VCaP (cell line): ENCODE results near the gene CFAP99.
"Not testable (repeated sequence)": the region's sequence is repeated elsewhere in the genome, so short reads cannot be mapped to it uniquely, and the experiment has no call there.

Experiments
- H3K27ac ChIP-seq: fragments of 450-650 bp; 2 replicates; pipeline ENCODE4 v1.5.1; 2017
- TF ChIP-seq, protein P1 (sequence below): fragments of 450-650 bp; conservative IDR thresholded peaks from 2 replicates; pipeline ENCODE4 v1.5.1; 2017; ENCODE audit warnings: mild to moderate bottlenecking, moderate library complexity

Gene CFAP99

DNA sequence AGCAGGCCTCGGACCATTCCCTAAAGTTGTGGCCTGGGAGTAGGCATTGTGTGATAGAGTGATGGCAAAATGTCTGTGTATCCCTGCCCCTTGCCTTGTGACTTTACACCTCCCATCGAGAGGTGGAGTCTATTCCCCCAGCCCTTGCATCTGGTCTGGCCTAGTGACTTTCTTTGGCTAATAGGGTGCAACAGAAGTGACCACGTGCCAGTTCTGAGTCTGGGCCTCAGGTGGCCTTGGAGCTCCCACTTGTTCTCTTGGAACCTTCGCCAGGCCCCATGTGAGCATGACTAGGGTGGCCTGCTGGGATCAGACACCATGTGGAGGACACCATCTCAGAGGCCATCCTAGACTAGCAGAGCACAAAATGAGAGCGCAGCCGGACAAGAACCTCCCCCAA lies 46.3 kb downstream of the CFAP99 start:
- no peak overlapping the region for H3K27ac ChIP-seq
- TF ChIP-seq, protein P1, sequence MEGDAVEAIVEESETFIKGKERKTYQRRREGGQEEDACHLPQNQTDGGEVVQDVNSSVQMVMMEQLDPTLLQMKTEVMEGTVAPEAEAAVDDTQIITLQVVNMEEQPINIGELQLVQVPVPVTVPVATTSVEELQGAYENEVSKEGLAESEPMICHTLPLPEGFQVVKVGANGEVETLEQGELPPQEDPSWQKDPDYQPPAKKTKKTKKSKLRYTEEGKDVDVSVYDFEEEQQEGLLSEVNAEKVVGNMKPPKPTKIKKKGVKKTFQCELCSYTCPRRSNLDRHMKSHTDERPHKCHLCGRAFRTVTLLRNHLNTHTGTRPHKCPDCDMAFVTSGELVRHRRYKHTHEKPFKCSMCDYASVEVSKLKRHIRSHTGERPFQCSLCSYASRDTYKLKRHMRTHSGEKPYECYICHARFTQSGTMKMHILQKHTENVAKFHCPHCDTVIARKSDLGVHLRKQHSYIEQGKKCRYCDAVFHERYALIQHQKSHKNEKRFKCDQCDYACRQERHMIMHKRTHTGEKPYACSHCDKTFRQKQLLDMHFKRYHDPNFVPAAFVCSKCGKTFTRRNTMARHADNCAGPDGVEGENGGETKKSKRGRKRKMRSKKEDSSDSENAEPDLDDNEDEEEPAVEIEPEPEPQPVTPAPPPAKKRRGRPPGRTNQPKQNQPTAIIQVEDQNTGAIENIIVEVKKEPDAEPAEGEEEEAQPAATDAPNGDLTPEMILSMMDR: no peak

DNA sequence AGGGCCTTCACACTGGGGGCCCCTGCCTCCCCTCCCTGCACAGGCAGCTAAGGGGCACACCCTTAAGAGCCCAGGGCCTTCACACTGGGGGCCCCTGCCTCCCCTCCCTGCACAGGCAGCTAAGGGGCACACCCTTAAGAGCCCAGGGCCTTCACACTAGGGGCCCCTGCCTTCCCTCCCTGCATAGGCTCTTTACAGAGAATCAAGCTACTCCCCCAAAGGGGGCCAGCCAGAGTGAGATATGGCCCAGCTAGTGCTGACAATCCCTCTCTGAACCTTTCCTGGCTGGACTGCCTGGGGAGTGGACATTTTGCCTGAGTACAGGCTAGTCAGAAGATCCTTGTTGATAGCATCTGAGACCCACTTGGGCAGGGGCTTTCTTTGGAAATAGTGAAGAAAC lies 46.8 kb downstream of the CFAP99 start:
- not testable (repeated sequence) for H3K27ac ChIP-seq

DNA sequence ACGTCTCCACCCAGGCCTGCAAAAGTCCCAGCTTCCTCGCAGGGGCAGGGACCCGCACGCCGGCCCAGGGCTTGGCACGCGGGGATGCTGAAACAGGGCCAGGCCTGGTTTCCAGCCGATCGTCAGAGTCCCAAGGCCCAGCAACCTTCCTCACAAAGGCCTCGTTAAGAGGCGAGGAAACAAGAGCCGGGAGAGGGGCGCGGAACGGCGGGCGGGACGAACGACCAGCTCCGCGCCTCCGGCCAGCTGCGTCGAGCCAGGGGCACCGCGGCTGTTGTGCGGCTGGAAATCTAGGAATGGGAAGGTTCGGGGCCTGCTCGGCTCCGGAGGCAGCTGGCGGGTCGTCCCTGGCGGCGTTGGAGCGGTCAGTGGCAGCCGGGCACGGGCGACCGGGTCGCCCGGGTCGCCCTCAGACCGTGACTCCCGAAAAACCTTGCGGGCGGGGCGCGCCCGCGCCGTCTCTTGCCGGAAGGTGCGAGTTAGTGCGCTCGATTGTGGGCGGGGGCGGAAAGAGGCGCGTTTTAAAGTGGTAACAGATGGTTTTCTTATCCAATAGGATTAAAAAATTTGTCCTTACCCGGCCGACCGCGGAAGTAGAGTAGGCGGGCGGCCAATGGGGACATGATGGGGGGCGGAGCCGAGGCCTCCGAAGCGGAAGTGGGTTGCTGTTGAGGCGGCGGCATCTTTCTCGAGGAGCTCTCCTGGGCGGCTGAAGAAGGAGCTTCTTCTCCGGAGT lies 49.9 kb downstream of the CFAP99 start, which contains the start of gene RNF4:
RNF4 (plus strand) TSS at position 651 of the 736 bp plus-strand sequence. CDS start 21,388 bp downstream, outside the sequence.
- H3K27ac ChIP-seq: peak within 1 kb of the TSS; percentile 94
- TF ChIP-seq, protein P1: no peak

DNA sequence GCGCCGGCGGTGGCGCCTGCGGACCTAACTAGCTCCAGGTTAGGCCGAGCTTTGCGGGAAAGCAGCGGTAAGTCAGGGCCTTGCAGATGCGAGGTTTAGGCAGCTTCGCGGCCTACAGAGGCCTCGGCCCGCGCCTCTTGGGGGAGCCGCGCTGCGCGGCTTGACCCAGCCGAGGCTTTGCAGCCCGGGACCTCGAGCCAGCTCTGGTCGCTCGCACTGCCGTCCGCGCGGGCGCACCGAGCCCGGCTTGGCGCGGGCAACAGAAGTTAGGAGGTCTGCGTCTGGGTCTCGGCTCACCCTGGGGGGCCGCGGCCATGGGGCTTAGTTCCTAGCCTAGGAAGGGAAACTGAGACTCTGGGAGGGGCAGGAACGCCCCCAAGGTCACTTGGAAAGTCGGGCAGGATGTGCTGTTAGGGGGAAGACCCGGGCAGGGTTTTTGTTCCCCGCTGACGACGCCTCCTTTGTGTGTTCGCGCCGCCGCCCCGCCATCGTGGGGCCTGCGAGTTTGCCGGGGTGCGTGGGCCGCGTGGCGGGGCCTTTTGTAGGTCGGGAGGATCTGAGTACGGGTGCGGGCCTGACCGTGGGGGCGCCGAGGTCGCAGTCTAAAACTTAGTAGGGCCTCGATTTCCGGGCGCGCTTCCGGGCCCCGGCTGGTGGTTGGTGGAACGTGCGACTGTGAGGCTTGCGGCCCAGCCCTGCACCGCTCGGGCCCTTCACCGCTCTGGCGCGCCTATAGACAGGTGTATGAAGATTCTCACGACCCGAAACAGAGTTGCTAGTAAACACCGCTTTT lies 50.6 kb downstream of the CFAP99 start:
- TF ChIP-seq, protein P1: no peak
- H3K27ac ChIP-seq: peak overlapping the region; percentile 94

DNA sequence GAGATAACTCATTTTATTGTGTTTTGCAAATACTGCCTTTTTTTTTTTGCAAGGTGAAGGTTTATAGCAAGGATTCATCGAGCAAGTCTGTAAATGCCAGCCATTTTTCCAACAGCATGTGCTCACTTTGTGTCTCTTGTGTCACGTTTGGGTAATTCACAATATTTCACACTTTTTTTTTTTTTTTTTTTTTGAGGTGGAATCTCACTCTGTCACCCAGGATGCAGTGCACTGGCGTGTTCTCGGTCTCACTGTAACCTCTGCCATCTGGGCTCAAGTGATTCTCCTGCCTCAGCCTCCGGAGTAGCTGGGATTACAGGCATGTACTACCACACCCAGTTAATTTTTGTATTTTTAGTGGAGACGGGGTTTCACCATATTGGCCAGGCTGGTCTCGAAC lies 52.0 kb downstream of the CFAP99 start:
- TF ChIP-seq, protein P1: no peak
- peak overlapping the region; percentile 94 for H3K27ac ChIP-seq

DNA sequence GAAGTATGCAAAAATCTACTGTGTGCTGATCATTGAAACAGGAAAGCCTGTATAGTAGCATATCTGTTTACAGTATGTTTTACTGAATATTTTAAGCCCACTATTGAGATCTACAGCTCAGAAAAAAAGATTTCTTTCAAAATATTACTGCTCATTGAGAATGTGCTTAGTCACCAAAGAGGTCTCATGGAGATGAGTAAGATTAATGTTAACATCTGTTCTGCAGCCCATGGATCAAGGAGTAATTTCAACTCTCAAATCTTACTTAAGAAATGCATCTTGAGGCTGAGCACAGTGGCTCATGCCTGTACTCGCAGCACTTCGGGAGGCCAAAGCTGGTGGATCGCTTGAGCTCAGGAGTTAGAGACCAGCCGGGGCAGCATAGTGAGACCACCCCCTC lies 53.4 kb downstream of the CFAP99 start:
- TF ChIP-seq, protein P1: no peak
- H3K27ac ChIP-seq: no peak overlapping the region

DNA sequence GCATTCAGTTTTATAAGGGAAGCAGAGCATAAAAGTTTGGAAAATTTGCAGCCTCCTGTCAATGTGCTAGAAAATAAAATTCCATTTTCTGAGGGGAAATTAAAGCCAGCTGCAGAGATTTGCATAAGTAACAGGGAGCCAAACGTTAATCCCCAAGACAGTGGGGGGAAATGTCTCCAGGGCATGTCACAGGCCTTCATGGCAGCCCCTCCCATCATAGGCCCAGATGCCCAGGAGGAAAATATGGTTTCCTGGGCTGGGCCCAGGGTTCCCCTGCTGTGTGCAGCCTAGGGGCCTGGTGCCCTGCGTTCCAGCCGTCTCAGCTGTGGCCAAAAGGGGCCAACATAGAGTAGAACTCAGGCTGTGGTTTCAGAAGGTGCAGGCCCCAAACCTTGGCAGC lies 59.5 kb downstream of the CFAP99 start:
- H3K27ac ChIP-seq: no peak overlapping the region
- TF ChIP-seq, protein P1: no peak

DNA sequence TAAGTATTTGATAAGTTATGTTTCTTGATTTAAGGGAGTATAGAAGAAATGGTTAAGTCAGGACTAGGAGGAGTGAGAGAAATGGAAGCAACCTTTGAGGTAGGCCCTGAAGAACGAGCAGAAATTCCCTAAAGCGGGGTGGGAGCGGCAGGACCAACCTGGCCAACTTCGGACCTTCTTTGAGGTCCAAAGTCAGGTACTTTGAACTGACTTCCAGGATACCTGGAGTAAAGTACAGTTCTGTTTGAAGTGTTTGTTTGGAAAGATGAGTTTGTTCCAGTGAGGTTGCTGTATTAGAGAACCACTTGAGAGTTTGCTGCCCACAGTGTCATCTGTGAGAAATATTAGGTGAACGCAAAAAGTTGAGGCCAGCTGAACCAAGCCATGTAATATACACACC lies 61.9 kb downstream of the CFAP99 start:
- H3K27ac ChIP-seq: no peak overlapping the region
- TF ChIP-seq, protein P1: no peak
